PC-3 (cell line): ENCODE data around the gene ODC1.

ENCODE experiments used
- CTCF ChIP-seq: fragments of 300-600 bp; sonication (generic); conservative IDR thresholded peaks from 2 replicates; pipeline ENCODE4 v1.5.1; 2017; ENCODE audit warnings: antibody characterized with exemption, low read depth, mild to moderate bottlenecking, low read length
- EZH2 ChIP-seq: fragments of 300-600 bp; sonication (generic); IDR thresholded peaks from one replicate; pipeline ENCODE4 v1.6.1; 2017; ENCODE audit warnings: antibody characterized with exemption, mild to moderate bottlenecking, low read length; ENCODE audit not compliant: unreplicated experiment
- EZH2phosphoT487 ChIP-seq: fragments of 300-600 bp; sonication (generic); IDR thresholded peaks from 2 replicates; pipeline ENCODE4 v1.6.1; 2018; ENCODE audit warnings: mild to moderate bottlenecking, antibody characterized with exemption, low read length, borderline replicate concordance

- 0 out of 2 replicates have a peak, but pooled peaks have one; percentile 15 for TF ChIP-seq CTCF
- no peak for TF ChIP-seq EZH2
- peak; percentile 61 for TF ChIP-seq EZH2phosphoT487
Measured at GRCh38 chr2:10448576-10449485, 704 bp upstream of the ODC1 start.
